Activated naive CD4-positive, alpha-beta T cell treated with anti-CD3 and anti-CD28 coated beads, Interleukin-2, amount 50 U/mL, for 72 hours (primary cell): Measurements from ENCODE around the gene DLGAP4. TPM values are rescaled to one million over a fixed set of nuclear protein-coding genes. Genes with fewer than 3 reads are reported as not detected.

Experiments
- ATAC-seq, 2 donors: fragments of 150-1000 bp; cut with Tn5 transposase; 2 replicates each; pipeline ENCODE4 v1.10.0; 2021; ENCODE audit warnings: mild to moderate bottlenecking in 2 of 2, moderate library complexity in 2 of 2
- DNase-seq, 2 donors: peaks; one replicate each; pipeline ENCODE4 v3.0.0; 2021 to 2022; ENCODE audit warnings: low spot score in 2 of 2
- H3K27ac Mint-ChIP-seq, 2 donors: one replicate each; pipeline ENCODE4 v1.8.0; 2022; ENCODE audit warnings: mild to moderate bottlenecking in 2 of 2, mixed read lengths in 2 of 2
- H3K36me3 Mint-ChIP-seq, 2 donors: one replicate each; pipeline ENCODE4 v1.8.0; 2022; ENCODE audit warnings: mixed read lengths in 2 of 2
- H3K9me3 Mint-ChIP-seq, 2 donors: one replicate each; pipeline ENCODE4 v1.8.0; 2022; ENCODE audit warnings: mixed read lengths in 2 of 2
- total RNA-seq, 2 donors: library from RNA; stranded (reverse); gene quantifications; one replicate each; pipeline ENCODE4 v1.2.3, GENCODE V29; 2022

Gene DLGAP4, protein sequence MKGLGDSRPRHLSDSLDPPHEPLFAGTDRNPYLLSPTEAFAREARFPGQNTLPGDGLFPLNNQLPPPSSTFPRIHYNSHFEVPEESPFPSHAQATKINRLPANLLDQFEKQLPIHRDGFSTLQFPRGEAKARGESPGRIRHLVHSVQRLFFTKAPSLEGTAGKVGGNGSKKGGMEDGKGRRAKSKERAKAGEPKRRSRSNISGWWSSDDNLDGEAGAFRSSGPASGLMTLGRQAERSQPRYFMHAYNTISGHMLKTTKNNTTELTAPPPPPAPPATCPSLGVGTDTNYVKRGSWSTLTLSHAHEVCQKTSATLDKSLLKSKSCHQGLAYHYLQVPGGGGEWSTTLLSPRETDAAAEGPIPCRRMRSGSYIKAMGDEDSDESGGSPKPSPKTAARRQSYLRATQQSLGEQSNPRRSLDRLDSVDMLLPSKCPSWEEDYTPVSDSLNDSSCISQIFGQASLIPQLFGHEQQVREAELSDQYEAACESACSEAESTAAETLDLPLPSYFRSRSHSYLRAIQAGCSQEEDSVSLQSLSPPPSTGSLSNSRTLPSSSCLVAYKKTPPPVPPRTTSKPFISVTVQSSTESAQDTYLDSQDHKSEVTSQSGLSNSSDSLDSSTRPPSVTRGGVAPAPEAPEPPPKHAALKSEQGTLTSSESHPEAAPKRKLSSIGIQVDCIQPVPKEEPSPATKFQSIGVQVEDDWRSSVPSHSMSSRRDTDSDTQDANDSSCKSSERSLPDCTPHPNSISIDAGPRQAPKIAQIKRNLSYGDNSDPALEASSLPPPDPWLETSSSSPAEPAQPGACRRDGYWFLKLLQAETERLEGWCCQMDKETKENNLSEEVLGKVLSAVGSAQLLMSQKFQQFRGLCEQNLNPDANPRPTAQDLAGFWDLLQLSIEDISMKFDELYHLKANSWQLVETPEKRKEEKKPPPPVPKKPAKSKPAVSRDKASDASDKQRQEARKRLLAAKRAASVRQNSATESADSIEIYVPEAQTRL
- total RNA-seq, result 10 to 100 TPM; 29.7 to 40.2 TPM

DNA sequence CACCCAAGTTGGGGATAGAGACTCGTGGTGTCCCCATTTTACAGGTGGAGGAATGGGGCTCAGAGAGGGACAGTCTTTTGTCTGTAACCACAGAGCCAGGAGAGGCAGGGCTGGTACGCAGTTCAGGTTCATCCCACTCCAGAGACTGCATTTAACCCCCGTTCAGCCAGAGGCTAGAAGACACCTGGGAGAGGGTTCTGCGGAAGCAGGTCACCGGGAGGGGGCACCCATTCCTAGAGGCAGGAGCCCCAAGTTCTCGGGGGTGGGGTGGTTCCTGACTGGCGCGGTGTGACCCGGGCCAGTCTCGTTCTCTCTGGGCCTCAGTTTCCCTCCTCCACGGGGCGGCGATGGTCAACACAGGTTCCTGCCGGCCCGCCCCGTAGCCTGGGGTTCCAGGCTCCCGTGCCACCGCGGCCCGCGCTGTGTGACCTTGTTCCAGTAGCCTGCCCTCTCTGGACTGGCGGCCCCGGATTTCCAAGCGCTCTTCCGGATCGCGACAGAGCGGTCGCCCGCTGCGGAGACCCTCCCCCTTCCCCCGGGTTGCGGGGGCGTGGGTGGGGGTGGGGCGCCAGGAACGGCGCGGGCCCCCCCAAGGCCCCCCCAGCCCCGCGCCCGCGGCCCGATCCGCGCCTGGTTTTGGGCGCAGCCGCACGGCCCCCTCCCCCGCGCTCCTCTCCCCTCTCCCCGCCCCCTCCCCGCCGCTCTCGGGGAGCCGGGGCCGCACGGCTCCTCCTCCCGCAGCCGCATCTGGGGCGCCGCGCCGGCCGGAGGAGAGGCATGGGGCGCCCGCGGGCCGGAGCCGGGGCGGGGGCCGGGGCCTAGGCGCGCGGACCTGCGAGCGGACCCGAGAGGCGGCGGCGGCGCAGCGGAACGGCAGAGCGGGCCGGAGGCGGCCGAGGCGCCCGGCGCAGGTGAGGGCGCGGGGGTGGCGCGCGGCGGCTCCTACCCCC, at the start of gene DLGAP4:
Gene DLGAP4, plus strand, starts transcription at position 738 of the 950 bp plus-strand sequence. CDS start 125,379 bp downstream, outside the sequence.
- peak; percentile 20 to 44 for ATAC-seq
- H3K36me3 Mint-ChIP-seq, result no peaks in the 10 kb centered on the region

DNA sequence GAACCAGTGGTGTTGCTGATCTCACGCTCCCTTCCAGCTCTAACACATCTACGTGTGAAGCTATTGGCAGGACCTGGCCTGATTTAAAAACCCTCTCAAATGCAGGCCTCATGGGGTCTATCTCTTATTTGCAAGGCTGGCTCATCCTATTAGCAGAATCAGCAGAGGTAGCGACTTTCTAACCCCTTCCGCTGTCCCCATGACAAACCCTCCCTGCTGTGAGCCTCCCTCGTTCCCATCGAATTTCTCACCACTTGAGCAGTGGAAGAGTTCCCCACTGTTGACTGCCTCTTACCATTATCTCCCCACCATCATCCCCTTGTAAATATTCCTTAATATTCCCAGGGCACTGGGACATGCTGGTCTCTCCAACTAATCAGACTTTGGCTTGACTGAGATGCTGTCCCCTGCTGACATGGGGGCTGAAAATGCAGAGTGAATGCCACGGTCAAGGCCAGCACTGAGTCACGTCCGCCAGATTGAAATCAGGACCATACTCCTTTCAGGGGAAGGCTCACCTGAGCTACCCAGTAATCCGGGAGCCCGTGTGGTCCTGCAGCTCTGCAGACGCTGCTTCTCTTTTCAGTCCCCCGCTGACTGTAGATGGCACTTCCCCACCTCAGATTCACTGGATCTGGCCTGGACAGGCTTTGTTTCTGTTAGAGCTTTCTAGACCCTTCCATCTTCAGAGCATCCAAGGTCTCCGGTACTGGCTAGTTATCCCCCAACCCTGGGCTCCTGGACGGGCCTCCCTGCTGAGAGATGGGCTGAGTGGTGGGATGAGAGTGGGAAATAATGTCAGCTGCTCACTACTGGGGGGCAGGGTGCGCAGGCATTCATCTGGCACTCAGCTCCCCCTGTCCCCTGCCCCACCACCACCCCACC, 46.7 kb upstream of the DLGAP4 start:
- Mint-ChIP-seq H3K36me3 (no peaks in the 10 kb centered on the region), H3K27ac (no peak overlapping the region), H3K9me3 (no peaks in the 10 kb centered on the region)
- ATAC-seq (no peak), DNase-seq (no peak)

More for the DNA sequence above, at the start of gene DLGAP4:
- DNase-seq, result no peak
- Mint-ChIP-seq H3K9me3 (no peaks in the 10 kb centered on the region), H3K27ac (no peak within 1 kb of the TSS)

DNA sequence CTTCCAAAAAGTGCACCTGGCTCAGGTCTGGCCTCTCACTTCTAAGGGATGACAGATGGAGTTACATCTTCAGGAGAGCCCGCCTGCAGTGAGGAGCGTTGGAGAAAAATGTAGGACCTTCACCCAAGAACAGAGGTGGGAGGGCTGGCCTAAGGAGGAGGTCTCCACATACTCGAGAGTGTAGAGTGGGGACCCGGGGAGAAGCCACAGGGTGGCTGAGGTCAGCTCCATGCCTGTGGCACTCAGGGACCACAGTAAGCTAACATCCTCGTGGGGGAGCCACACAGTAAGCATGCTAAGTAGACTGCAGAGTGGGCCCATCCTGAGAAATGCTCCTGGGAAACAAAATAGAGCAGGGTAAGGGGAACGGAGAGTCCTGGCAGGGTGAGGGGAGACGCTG, 45.8 kb upstream of the DLGAP4 start:
- H3K36me3 Mint-ChIP-seq, result no peaks in the 10 kb centered on the region
- H3K27ac Mint-ChIP-seq, result no peak overlapping the region
- ATAC-seq (no peak), DNase-seq (no peak)
- no peaks in the 10 kb centered on the region for H3K9me3 Mint-ChIP-seq

DNA sequence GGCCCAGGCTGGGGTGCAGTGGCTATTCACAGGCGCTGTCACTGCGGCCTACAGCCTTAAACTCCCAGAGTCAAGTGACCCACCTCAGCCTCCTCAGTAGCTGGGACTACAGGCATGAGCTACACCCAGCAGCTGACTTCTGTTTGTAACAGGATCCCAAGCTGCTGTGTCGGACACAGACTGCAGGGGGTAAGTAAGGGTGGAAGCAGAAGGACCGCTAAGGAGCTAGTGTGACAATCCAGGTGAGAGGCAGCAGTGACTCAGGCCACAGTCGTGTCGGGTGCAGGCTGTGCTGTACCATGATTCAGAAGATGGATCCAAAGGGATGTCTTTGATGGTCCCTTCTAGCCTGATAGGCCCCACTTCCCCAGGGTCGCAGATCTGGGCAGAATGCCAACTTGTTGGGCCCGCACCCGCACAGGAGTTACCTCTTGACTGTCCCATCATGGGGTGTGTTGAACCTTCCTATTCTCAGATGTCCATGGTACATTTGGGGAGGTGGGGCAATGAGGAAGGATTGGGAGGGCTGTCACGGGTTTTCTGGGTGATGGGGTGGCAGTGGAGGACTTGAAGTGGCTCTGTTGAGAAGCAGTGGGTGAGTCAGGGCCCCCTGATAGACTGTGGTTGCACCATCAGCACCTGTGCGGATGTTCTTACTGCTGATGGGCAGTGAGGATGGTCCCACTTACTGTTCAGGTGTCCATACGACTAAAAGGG, 44.6 kb upstream of the DLGAP4 start:
- Mint-ChIP-seq H3K36me3 (no peaks in the 10 kb centered on the region), H3K9me3 (no peaks in the 10 kb centered on the region), H3K27ac (peak overlapping the region in 1 of 2 donors; percentile 7)
- no peak for DNase-seq
- ATAC-seq, result no peak

DNA sequence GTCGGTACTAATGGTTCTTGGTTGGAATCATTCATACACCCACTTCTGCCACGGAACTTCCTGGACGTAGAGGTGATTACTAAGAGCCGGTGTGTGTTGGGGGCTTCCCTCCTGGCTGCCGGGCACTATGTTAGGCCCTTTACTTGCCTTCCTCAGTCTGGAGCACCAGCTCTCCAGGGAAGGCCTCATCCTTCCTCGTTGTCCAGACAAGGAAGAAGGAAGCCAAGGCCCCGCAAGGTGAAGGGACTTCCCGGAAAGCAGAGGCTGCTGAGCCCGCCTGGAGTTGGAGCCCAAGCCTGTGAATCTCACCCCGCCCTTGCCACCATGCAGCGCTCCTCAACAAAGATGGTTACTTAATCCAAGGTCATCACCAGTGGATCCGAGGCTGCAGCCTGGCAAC, 43.7 kb upstream of the DLGAP4 start:
- ATAC-seq (no peak), DNase-seq (no peak)
- Mint-ChIP-seq H3K36me3 (no peaks in the 10 kb centered on the region), H3K27ac (no peak overlapping the region), H3K9me3 (no peaks in the 10 kb centered on the region)

DNA sequence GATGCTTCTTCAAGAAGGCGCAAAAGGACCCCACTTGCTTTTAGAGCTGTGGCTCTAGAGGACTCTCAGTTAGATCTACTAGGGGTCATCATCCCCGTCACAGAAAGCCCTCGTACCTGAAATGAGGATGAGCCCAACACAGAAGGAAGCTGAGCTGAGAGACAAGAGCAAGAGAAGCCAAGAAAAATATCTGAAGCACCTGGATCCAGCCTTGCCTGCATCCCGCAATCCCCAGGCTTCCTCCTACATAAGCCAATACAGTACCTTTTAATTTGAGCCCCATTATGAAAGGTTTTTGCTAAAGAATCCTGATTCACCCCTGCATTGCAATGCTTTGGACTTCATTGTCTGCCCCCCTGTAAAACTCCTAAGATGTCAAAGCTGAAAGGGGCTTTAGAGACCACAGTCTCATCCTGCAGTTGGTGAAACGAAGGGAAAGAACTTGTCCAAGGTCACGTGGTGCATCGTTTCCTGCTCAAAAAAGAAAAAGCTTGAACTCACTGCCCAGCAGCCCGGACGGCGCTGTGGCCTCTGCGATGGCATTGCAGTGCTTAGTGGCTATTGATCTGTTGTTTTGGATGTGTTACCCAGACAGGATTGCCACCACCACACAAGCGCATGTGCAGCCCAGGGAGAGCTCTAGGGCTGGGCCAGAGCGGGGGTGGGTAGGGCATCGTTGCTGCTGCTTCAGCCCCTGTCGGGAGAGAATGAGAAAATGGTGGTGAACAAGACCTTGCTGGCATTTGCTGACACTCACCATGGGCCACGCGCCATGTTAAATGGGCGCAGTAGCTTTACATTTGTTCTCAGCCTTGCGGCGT, 41.5 kb upstream of the DLGAP4 start:
- H3K9me3 Mint-ChIP-seq, result no peaks in the 10 kb centered on the region
- no peaks in the 10 kb centered on the region for H3K36me3 Mint-ChIP-seq
- ATAC-seq (no peak), DNase-seq (no peak)
- H3K27ac Mint-ChIP-seq, result no peak overlapping the region

DNA sequence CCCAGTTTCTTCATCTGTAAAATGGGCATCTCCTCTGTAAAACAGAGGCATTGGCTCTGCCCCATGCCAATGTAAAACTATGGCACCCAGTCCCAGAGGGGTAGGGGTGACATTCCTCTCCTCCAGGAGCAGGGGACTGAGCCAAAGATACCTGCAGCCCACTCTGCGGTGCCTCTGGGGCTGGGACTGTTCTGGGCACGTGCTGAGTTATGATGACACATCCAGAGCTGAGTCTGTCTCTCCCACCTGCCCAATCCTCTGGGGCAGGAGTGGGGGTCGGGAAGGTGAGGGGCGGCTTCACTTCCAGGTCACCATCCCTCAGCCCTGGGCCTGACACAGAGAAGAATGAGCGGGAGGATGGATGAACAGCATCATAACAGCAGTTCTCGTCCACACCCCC, 40.0 kb upstream of the DLGAP4 start:
- Mint-ChIP-seq H3K27ac (peak overlapping the region in 1 of 2 donors; percentile 5), H3K9me3 (no peaks in the 10 kb centered on the region), H3K36me3 (no peaks in the 10 kb centered on the region)
- ATAC-seq (no peak), DNase-seq (no peak)

DNA sequence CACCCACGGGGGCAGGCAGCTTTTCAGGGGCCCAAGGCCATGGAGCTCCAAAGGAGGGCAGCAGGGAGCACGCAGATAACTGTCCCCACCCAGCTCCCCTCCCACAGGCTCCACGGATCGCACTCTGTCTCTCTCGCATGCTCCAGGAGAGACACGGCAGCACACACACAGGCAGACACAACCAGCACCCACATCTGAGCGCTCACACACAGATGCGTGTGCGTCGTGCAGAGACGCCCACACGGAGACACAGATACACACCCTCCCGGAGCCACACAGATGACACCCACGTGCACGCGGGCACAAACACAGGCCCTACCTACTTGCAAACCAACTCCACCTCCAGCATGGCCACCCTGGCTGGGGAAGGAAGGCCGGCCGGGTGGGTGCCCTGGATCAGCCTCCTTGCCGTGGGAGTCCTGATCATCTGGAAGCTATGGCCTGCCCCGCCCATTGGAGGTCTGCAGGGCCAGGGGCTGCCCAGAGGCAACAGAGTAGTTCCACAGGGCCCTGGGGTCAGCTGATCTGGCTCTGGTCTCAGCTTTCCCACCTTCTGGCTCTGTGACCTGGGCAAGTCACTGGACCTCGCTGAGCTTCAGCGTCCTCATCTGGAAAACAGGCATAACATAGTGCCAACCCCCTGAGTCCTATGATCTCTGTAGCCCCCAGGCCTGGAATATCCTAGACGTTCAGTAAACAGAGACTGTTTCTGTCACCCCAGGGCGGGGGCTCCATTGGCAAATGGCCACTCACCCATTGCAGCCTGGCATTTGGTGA, 38.3 kb upstream of the DLGAP4 start:
- Mint-ChIP-seq H3K9me3 (no peaks in the 10 kb centered on the region), H3K36me3 (no peaks in the 10 kb centered on the region), H3K27ac (no peak overlapping the region)
- ATAC-seq, result no peak
- DNase-seq, result no peak

DNA sequence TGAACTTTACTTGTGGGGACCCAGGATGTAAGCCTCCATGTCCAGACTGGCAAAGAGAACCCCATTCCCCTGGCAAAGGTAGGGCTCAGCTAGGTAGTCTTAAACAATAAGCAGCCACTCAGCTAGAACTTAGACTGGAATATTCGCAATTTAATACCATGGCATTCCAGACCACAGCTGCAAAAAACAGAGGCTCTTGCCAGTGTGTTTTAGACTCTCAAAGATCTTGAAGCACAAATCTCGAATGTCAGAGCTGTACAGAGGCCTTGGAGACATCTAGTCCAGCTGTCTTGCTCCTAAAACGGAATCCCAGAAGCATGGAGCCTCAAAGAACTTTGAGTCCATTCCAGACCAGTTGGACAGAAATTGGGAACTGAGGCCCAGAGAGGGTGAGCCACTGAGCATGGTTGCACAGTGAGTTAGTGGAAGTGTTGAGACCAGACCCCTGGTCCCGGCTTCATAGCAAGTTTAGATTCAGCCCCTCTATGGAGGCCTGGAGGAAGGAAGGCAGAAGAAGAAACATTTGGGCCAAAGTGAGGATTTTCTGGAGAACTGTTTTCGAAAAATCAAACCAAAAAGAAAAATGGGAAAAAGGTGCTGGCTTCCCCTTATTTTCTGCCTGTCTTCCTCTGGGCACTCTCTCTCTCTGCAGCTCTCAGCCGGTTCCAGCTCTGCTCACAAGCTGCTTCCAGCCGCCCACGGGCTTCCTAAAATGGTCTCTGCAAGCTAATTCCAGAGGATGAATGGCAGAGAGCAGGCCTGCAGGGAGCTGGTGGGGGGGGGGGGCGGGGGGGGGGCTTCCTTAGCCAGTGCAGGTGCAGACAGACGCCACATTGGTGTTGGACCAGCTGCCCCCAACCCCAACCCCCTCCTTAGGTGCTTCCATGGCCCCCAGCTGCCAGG, 37.4 kb upstream of the DLGAP4 start:
- DNase-seq, result no peak
- no peak overlapping the region for H3K27ac Mint-ChIP-seq
- no peaks in the 10 kb centered on the region for H3K9me3 Mint-ChIP-seq
- no peak for ATAC-seq
- no peaks in the 10 kb centered on the region for H3K36me3 Mint-ChIP-seq

DNA sequence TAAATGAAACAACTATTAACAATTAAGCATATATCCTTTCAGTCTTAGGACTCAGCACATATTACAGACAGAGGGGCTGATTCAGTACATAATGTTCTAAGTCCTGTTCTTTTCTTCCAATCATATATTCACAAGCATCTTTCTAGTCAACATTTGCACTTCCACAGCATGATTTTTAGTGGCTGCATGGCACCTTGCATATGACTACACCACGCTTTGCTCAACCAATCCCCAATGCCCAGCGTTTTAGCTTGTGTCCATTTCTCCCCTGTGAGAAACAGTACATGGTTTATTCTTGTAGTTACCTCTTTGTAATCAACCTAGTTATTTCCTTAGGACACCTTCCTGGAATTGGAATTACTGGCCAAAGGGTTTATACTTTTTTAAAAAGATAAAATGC, 36.6 kb upstream of the DLGAP4 start:
- Mint-ChIP-seq H3K36me3 (no peaks in the 10 kb centered on the region), H3K9me3 (no peaks in the 10 kb centered on the region), H3K27ac (no peak overlapping the region)
- DNase-seq (no peak), ATAC-seq (no peak)

DNA sequence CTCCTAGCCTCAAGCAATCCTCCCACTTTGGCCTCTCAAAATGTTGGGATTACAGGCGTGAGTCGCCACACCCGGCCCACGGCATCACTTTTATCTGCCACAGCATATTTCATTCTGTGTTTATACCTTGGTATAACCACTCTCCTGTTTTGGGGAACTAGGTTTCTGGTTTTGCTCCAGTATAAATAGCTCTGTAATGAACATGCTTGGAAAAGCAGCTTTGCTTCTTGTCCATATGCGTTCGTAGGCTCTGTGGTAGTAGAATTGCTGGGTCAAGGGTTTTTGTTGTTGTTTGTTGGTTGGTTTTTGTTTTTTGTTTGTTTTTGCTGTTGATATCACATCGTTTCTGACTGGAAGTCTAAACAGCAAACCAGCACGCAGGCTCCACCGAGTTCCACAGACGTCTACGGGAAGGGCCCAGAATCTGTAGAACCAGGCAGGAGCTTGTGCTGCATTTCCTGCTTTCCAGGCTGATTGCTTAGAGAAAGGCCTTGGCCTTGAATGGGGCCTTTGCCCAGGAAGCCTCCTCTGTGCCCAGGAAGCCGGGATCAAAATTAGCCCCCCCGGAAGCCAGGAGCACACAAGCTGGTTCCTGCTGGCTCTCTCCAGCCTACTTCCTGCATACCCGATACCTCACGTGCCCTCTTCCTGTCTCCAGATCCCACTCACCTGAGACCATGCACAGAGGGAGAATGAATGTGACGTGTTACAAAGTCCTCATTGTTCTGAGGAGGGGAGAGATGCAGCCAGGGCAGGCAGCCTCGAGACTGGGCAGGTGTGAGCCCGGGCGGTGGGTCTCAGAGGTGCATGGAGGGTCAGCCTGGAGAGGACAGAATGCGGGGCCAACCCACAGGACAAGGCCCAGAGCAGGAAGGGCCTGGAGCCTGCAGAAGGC, 35.1 kb upstream of the DLGAP4 start:
- ATAC-seq, result no peak
- no peaks in the 10 kb centered on the region for H3K9me3 Mint-ChIP-seq
- H3K27ac Mint-ChIP-seq, result no peak overlapping the region
- no peaks in the 10 kb centered on the region for H3K36me3 Mint-ChIP-seq
- no peak for DNase-seq
